ENCODE measurements around the gene SOS1.
"Not testable (repeated sequence)": the region's sequence is repeated elsewhere in the genome, so short reads cannot be mapped to it uniquely, and the experiment has no call there.

GRCh38 chr2:38936516-38936915, 184.3 kb downstream of the SOS1 start:
- not testable (repeated sequence) for TF ChIP-seq CTCF (conservative IDR thresholded peaks at IDR 0.05 in 1 of 2, IDR thresholded peaks at IDR 0.05 in 1 of 2; ENCODE audit: extremely low read depth in 1 of 2, insufficient read depth in 1 of 2, low read depth in 1 of 2, low read length in 2 of 2); EZH2 (IDR thresholded peaks at IDR 0.05; ENCODE audit: borderline replicate concordance, low read length)
